ENCODE results near the gene KCNA3.

KCNA3 gene

GRCh38 chr1:110639724-110640386, 34.9 kb downstream of the KCNA3 start:
- DNase-seq (ENCODE audit: low read depth) = peak; percentile 6

- DNase-seq (ENCODE audit: low read depth) = no peak
Observed at GRCh38 chr1:110638556-110638955, 36.2 kb downstream of the KCNA3 start.

DNA sequence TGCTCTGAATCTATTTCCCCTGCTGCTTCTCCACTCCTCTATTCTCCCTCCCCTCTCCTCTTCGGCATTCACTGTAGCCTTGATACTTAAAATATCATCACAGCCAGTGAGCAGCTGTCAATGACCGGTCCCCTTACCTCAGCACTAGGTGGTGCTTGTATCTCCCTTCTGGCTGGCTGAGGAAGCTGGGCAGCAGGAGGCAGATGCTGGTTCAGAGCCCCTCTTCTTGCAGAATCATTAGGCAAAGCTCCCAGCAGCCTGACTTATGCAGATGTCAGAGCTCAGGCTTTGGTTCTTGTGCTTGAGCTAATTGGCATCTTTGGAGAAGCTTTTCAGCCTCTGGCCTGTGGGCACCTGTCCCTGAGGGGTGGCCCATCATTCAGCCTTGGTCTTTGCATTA, 36.7 kb downstream of the KCNA3 start:
- DNase-seq (ENCODE audit: low read depth) = no peak

GRCh38 chr1:110637475-110637874, 37.3 kb downstream of the KCNA3 start:
- no peak for DNase-seq (ENCODE audit: low read depth)

DNA sequence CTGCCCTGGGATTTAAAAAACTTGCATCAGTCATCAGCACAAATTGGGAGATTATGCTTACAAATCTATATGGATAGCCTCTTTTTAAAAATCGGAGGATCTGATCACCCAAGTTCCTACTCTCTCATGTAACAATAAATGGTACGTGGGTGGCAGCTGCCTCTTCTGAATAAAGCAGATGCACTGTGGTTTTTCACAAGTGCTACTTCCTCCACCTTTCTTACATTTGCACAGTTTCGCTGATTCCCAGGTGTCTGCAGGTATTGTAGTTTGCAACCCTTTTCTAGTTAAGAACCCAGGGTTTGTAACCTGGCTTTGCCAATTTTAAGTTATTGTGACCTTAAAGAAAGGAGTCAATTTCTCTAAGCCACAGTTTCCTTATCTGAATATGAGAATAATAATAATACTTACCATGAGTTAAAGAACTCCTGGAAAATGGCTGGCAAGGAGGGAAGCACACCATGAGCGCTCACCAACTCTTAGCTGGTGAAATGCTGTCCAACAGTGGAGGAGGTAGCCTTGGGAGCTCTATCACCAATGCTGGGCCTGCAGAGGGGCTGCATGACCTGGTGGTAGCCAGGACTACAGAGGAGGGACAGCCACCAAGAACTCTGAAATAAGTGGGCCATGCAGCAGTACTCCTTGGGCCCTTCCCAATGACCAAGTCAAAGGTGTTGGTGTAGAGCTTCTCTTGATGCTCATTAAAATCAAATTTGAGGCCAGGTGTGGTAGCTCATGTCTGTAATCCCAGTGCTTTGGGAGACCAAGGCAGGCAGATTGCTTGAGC, 38.4 kb downstream of the KCNA3 start:
- DNase-seq (ENCODE audit: low read depth) = no peak

- DNase-seq (ENCODE audit: low read depth) = no peak
Observed at GRCh38 chr1:110635434-110635833, 39.3 kb downstream of the KCNA3 start.

GRCh38 chr1:110634455-110635311, 40.1 kb downstream of the KCNA3 start:
- peak; percentile 12 for DNase-seq (ENCODE audit: low read depth)

GRCh38 chr1:110634086-110634454, 40.7 kb downstream of the KCNA3 start:
- DNase-seq (ENCODE audit: low read depth) = no peak

DNA sequence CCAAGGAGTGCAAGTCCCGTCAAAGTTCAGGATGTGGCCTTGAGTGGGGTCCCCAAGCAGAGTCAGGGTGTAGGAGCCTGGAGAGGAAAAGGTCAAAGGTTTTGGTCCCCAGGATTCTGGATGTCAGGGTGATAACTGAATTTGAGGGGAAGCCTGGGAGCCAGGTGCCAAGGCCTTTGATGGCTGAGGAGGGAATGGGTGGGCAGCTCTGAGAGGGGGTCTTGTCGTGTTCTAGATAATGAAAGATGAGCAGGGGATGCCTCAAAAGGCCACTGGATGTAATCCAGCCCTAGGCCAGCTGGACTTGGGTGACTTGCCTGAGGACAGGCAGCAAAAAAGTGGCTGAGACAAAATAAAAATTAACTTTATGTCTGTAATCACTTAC, 41.1 kb downstream of the KCNA3 start:
- DNase-seq (ENCODE audit: low read depth) = no peak

- no peak for DNase-seq (ENCODE audit: low read depth)
Observed at GRCh38 chr1:110631836-110632620, 42.7 kb downstream of the KCNA3 start.

DNA sequence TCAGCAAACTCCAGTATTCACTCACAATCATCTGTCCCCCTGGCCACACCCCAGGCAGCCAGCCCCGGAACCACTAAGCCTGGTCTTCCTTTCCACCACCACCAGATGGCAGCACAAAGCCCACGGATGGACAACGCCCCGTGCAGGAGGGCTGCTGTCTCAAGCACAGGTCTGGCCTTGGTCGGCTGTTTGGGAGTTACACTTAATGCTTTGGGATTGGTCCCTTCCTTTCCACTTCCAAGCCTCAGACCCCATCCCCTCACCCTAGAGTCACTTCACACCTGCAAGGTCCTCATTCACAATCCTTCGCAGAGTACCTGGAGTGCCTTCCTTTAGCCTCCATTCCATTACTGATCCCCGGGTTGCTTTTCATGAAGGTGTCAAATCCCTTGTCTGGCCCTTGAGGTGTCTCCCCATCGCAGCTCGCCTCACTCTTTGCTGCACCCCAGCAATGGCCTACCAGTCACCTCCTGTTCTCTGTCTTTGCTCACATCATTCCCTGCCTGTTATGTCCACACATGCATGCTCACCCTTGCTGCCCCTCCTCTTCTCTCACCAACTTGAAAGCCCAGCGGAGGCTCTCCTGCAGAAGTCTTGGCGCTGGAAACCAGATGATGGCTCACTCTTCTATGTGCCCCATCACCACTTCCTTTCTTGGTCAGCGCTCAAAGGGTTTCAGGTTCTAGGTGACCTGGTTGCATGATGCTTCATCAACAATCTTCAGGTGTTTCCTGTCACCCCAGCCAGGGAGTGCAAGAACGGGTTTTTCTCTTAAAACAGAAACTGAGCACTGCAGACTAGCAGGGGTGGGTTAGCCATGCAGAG, 43.7 kb downstream of the KCNA3 start:
- peak; percentile 56 for DNase-seq (ENCODE audit: low read depth)

GRCh38 chr1:110628323-110629105, 46.2 kb downstream of the KCNA3 start:
- no peak for DNase-seq (ENCODE audit: low read depth)

DNA sequence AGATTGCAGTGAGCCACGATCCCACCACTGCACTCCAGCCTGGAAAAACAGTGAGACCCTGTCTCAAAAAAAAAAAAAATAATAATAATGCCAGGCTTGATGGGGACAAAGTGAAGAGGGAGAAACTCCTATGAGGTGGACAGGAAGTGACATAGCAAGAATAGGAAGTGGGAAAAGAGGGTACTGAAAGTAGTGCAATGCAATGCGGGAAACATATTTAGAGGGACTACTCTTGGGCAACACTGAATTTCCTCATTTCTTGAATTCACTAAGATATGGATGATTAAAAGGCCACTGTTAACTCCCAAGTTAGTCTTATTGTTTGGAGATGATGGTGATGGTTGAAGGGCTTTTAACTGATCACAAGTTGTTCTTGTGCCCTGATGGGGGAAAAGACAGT, 47.0 kb downstream of the KCNA3 start:
- DNase-seq (ENCODE audit: low read depth) = no peak

DNA sequence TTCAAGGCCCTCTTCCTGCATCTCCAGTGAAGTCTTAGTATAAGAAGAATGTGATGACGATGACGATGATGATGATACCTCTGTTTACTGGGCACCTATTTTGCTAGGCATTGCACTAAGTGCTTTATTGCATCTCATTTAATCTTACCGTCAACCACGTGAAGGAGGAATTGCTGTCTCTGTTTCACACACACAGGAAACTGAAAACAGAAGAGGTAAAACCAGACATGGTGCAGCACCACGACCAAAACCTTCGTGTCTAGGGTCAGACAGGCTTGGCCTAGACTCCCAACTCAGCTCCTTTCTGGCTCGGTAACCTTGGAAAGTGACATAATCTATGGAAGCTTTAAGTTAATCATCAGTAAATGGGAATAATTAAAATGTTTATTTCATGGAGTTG, 47.9 kb downstream of the KCNA3 start:
- DNase-seq (ENCODE audit: low read depth) = no peak
